ENCODE results near the gene PPARGC1A. TPM values are rescaled to one million over a fixed set of nuclear protein-coding genes. Genes with fewer than 3 reads are reported as not detected.
A peak's percentile ranks its signal among the peaks of the same experiment; 100 is the strongest.

PPARGC1A gene
- total and polyA plus RNA-seq, 8 donors = 2.7 to 12.2 (median 8.1) TPM

DNA sequence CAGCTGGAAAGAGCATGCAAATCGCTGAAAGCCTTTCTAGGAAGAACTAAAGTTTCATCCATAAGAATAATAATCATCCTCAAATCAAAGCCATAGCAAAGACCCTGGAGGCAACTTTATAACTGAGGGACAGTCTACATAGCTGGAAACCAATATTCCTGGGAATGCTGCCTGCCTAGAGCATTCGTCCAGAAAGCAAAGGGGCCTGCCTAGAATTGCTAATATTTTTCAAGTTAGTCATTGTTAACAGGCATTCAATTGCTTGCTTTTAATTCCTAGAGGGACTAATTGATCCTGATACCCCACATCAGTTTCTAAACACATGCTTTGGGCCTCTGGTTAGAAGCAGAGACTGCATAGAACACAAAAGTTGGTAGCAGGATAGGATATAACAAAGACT is 4.2 kb upstream of the PPARGC1A start:
- DNase-seq (no peak), FAIRE-seq (no peak), ATAC-seq (no peak)
- TF ChIP-seq, protein P1, sequence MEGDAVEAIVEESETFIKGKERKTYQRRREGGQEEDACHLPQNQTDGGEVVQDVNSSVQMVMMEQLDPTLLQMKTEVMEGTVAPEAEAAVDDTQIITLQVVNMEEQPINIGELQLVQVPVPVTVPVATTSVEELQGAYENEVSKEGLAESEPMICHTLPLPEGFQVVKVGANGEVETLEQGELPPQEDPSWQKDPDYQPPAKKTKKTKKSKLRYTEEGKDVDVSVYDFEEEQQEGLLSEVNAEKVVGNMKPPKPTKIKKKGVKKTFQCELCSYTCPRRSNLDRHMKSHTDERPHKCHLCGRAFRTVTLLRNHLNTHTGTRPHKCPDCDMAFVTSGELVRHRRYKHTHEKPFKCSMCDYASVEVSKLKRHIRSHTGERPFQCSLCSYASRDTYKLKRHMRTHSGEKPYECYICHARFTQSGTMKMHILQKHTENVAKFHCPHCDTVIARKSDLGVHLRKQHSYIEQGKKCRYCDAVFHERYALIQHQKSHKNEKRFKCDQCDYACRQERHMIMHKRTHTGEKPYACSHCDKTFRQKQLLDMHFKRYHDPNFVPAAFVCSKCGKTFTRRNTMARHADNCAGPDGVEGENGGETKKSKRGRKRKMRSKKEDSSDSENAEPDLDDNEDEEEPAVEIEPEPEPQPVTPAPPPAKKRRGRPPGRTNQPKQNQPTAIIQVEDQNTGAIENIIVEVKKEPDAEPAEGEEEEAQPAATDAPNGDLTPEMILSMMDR (IDR thresholded peaks at IDR 0.05) = no peak
- H3K27ac ChIP-seq = no peak overlapping the region
- H3K4me3 ChIP-seq = no peak overlapping the region
- peaks cover 0 to 4% (median 2%) of the 10 kb centered on the region in 3 donors for H3K4me1 ChIP-seq
- 50 to 57% methylated on average over 2 of the region's 2 CpGs for WGBS, 2 donors
- intact Hi-C loops (cut with DNase I) = no loop called here
- no peaks in the 10 kb centered on the region for H3K27me3 ChIP-seq
- no peaks in the 10 kb centered on the region for H3K36me3 ChIP-seq
- no peaks in the 10 kb centered on the region for H3K9me3 ChIP-seq

DNA sequence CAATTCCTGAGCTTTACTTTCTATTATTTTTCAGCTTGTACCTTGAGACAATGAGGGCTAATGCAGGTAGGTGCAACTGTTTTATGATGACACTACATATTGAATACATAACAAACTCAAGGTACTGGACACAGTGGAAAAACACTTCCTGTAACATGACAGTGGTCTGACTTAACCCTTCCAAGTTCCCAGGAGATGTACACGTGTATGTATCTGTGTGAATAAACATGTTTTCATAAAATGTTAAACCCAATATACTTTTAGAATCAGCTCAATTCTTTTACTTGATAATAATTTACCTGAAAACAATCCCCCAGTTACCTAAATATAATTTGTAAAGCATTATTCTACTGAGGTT is 1.2 kb upstream of the PPARGC1A start:
- no peaks in the 10 kb centered on the region for H3K9me3 ChIP-seq
- WGBS, 2 donors = 4 to 11% methylated on average over 1 of the region's 1 CpG

DNA sequence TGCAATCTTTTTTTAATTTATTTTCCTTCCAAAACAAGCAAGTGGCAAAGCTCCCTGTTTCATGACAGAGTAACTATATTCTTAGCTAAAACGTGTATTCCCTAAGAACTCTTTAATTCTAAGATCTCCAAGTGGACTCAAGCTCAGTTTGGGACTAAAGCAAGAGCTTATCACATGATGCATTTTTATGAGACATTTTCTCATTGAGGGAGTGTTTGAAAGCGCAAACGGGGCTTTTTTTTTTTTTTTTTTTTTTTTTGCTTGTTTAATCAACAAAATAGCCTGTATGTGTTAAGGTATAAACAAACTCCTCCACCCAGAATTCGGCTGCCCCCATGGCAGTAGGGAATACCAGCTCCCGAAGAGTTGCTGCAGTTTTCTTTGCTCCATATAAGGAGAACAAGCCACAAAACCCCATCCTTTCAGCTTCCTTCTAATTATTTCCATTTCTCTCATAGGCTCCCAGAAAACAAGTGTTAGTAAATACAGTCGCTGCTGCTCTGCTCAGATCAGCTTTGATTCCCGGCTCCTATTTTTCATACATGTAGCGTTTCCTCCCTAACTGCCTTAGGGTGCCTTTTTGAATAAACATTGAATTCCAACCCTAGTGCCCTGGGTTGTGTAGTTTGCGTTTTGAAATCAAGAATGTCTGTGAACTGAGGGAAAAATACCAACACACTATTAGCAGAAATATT is 669 bp upstream of the PPARGC1A start:
- H3K4me3 ChIP-seq = peak overlapping the region in 3 of 4 donors; percentile 1 to 41 (median 37)
- H3K9me3 ChIP-seq = no peaks in the 10 kb centered on the region
- 8 to 9% methylated on average over 9 of the region's 9 CpGs for WGBS, 2 donors
- DNase-seq (no peak), ATAC-seq (peak in 2 of 4 donors; percentile 5), FAIRE-seq (no peak)
- no peaks in the 10 kb centered on the region for H3K27me3 ChIP-seq
- H3K27ac ChIP-seq = peak overlapping the region; percentile 13 to 69 (median 60)
- intact Hi-C loops (cut with DNase I) = no loop called here
- peaks cover 0 to 4% (median 4%) of the 10 kb centered on the region in 3 donors for H3K4me1 ChIP-seq
- H3K36me3 ChIP-seq = no peaks in the 10 kb centered on the region
- TF ChIP-seq, protein P1 (IDR thresholded peaks at IDR 0.05) = no peak

More for the DNA sequence above, 1.2 kb upstream of the PPARGC1A start:
- no peaks in the 10 kb centered on the region for H3K27me3 ChIP-seq
- peak overlapping the region in 2 of 4 donors; percentile 67 to 69 for H3K27ac ChIP-seq
- FAIRE-seq = no peak
- ATAC-seq = no peak
- no peaks in the 10 kb centered on the region for H3K36me3 ChIP-seq
- no peak for DNase-seq
- intact Hi-C loops (cut with DNase I) = no loop called here
- TF ChIP-seq, protein P1 (IDR thresholded peaks at IDR 0.05) = no peak
- H3K4me3 ChIP-seq = peak overlapping the region in 2 of 4 donors; percentile 37 to 41
- H3K4me1 ChIP-seq = peaks cover 0 to 4% (median 4%) of the 10 kb centered on the region in 3 donors

DNA sequence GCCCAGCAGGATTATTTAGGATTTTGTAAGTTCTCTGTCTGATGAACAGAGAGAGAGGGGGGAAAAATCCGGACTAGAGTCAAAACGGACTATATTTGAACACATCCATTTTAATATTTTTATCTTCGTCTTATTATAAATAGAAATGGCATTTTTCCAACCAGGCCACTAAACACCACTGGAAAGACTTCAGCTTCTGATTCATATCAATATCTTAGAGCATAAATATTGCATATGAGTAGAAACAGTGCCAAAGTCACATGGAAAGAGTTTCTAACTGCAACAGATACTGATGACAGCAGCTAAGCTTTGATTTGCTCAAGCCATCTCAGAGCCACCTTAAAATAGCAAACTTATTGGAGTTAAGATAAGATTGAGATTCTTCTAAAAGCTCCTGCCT is 456 bp downstream of the PPARGC1A start:
- no peaks in the 10 kb centered on the region for H3K9me3 ChIP-seq

More for the DNA sequence above, 456 bp downstream of the PPARGC1A start:
- DNase-seq (no peak), FAIRE-seq (no peak), ATAC-seq (no peak)
- TF ChIP-seq, protein P1 (IDR thresholded peaks at IDR 0.05) = no peak
- 0 to 1% methylated on average over 3 of the region's 3 CpGs for WGBS, 2 donors
- peaks cover 0 to 4% (median 4%) of the 10 kb centered on the region in 3 donors for H3K4me1 ChIP-seq
- peak overlapping the region in 2 of 4 donors; percentile 67 to 69 for H3K27ac ChIP-seq
- no peaks in the 10 kb centered on the region for H3K36me3 ChIP-seq
- peak overlapping the region in 3 of 4 donors; percentile 2 to 41 (median 37) for H3K4me3 ChIP-seq
- no peaks in the 10 kb centered on the region for H3K27me3 ChIP-seq
- intact Hi-C loops (cut with DNase I) = no loop called here

Measured in pancreas (tissue), 10 donors.